Small intestine (tissue), 16 donors: Measurements from ENCODE around the gene CCDC112. TPM values are rescaled to one million over a fixed set of nuclear protein-coding genes. Genes with fewer than 3 reads are reported as not detected.

ENCODE experiments used
- DNase-seq, 2 donors: peaks; one replicate each; pipeline versions ENCODE4 v3.0.0 to v3.0.0-alpha.2; 2013
- FAIRE-seq: peaks from 2 replicates; lab custom pipeline; 2012; peaks lifted over from hg19 to GRCh38; lab: Jason Lieb, UNC
- H3K27ac ChIP-seq, 3 donors: one replicate each; pipeline ENCODE4 v1.5.1; 2013; ENCODE audit warnings: low read length in 2 of 3, mild to moderate bottlenecking in 2 of 3, control low read depth in 1 of 3, inconsistent platforms in 1 of 3, low read depth in 1 of 3, moderate library complexity in 1 of 3
- H3K27me3 ChIP-seq, 3 donors: one replicate each; pipeline ENCODE4 v1.6.1; 2013; ENCODE audit warnings: low read length in 3 of 3, inconsistent platforms in 1 of 3; ENCODE audit not compliant: control insufficient read depth in 3 of 3, insufficient read depth in 3 of 3
- H3K36me3 ChIP-seq, 3 donors: one replicate each; pipeline ENCODE4 v1.6.1; 2013; ENCODE audit warnings: low read length in 3 of 3, inconsistent platforms in 1 of 3, low read depth in 1 of 3, mild to moderate bottlenecking in 1 of 3, moderate library complexity in 1 of 3; ENCODE audit not compliant: control insufficient read depth in 3 of 3, insufficient read depth in 2 of 3
- H3K4me1 ChIP-seq, 3 donors: one replicate each; pipeline ENCODE4 v1.6.1; 2013; ENCODE audit warnings: low read length in 2 of 3, inconsistent platforms in 1 of 3, low read depth in 1 of 3, mild to moderate bottlenecking in 1 of 3, moderate library complexity in 1 of 3; ENCODE audit not compliant: control insufficient read depth in 3 of 3, insufficient read depth in 2 of 3
- H3K4me3 ChIP-seq, 3 donors: one replicate each; pipeline ENCODE4 v1.5.1; 2013; ENCODE audit warnings: low read length in 3 of 3, control low read depth in 1 of 3, inconsistent platforms in 1 of 3, low read depth in 1 of 3, mild to moderate bottlenecking in 1 of 3, moderate library complexity in 1 of 3
- H3K9me3 ChIP-seq, 2 donors: one replicate each; pipeline ENCODE4 v1.6.1; 2013; ENCODE audit warnings: low read depth in 1 of 2, low read length in 1 of 2; ENCODE audit not compliant: control insufficient read depth in 2 of 2, insufficient read depth in 1 of 2
- WGBS, 3 donors: extraction: QIAGEN DNeasy Blood & Tissue Kit; methylation state at CpG; one replicate each; pipeline ENCODE4 v1.1.7; 2013; 5-methylcytosine and 5-hydroxymethylcytosine counted together
- long read RNA-seq, 10 donors: transcript quantifications; one replicate each; lab custom pipeline, GENCODE V29; 2026
- polyA plus RNA-seq, 4 donors: library from polyadenylated mRNA; stranded (reverse) in 3 of 4; unstranded in 1 of 4; fragments of 200-250 nt in 3 of 4; fragments of 120-200 nt in 1 of 4; gene quantifications; one replicate each; pipeline versions ENCODE4 v1.2.1 to v1.2.3, GENCODE V29; 2013
- donor health status: healthy with polysubstance abuse.
- donor health status: control.
- donor health status: control.
- donor health status: Bipolar disorder and iron deficiency.
- donor health status: healthy.

Gene CCDC112
- polyA plus RNA-seq = 1 to 10 TPM; 4.2 to 7.8 (median 6.0) TPM
- long read RNA-seq, donor 1 = 0 reads
- long read RNA-seq, donor 2 = 0 reads
- long read RNA-seq, donor 3 = 0 reads
- long read RNA-seq, donor 4 = 0 reads
- long read RNA-seq, donor 5 = 0 reads
- long read RNA-seq, donor 6, partial matches to known transcripts = 0 of 1 reads
- long read RNA-seq, donor 6, other reads (novel, unspliced or antisense) = 0 of 1 reads
- long read RNA-seq, donor 7, partial matches to known transcripts = 0 of 4 reads
- long read RNA-seq, donor 7, other reads (novel, unspliced or antisense) = 0 of 4 reads
- long read RNA-seq, donor 8 = 0 reads
- long read RNA-seq, donor 9 = 0 reads
- long read RNA-seq, donor 10, partial matches to known transcripts = 0 of 2 reads
- long read RNA-seq, donor 10, other reads (novel, unspliced or antisense) = 0 of 2 reads

GRCh38 chr5:115296124-115297022, at the start of gene CCDC112:
Gene CCDC112 (minus strand): TSS chr5:115296654. CDS start chr5:115296543, 111 bp downstream.
- H3K27ac ChIP-seq = peak within 1 kb of the TSS; percentile 5 to 86 (median 56)
- DNase-seq (peak; percentile 84 to 87), FAIRE-seq (no peak)
- 1% methylated on average over 63 to 79 of the region's 86 CpGs for WGBS, 3 donors
- peaks cover 0 to 5% of the 10 kb centered on the region in 2 donors for H3K9me3 ChIP-seq
- peaks cover 2 to 6% (median 2%) of the 10 kb centered on the region in 3 donors for H3K4me1 ChIP-seq
- H3K36me3 ChIP-seq = no peaks in the 10 kb centered on the region
- H3K27me3 ChIP-seq = no peaks in the 10 kb centered on the region
- H3K4me3 ChIP-seq = peak within 1 kb of the TSS; percentile 57 to 73 (median 65)

GRCh38 chr5:115345344-115345743, 48.9 kb upstream of the CCDC112 start:
- no peaks in the 10 kb centered on the region for H3K36me3 ChIP-seq
- no peak for FAIRE-seq
- no peak overlapping the region for H3K27ac ChIP-seq
- no peak for DNase-seq
- peaks cover 0 to 43% (median 9%) of the 10 kb centered on the region in 3 donors for H3K4me1 ChIP-seq
- H3K9me3 ChIP-seq = no peaks in the 10 kb centered on the region
- H3K4me3 ChIP-seq = no peak overlapping the region
- no peaks in the 10 kb centered on the region for H3K27me3 ChIP-seq

GRCh38 chr5:115343855-115344254, 47.4 kb upstream of the CCDC112 start:
- Histone ChIP-seq H3K9me3 (peaks cover 0 to under 1% of the 10 kb centered on the region in 2 donors), H3K36me3 (no peaks in the 10 kb centered on the region), H3K27ac (no peak overlapping the region), H3K4me1 (peaks cover 0 to 31% (median 2%) of the 10 kb centered on the region in 3 donors), H3K4me3 (no peak overlapping the region), H3K27me3 (no peaks in the 10 kb centered on the region)
- peak; percentile 18 to 20 for DNase-seq
- FAIRE-seq = no peak
- 21 to 46% (median 35%) methylated on average over 1 of the region's 1 CpG for WGBS, 3 donors

- H3K27ac ChIP-seq = peak overlapping the region; percentile 40 to 76 (median 67)
- no peaks in the 10 kb centered on the region for H3K36me3 ChIP-seq
- H3K27me3 ChIP-seq = no peaks in the 10 kb centered on the region
- DNase-seq (peak; percentile 65 to 92), FAIRE-seq (no peak)
- peaks cover 0 to 4% of the 10 kb centered on the region in 2 donors for H3K9me3 ChIP-seq
- H3K4me1 ChIP-seq = peaks cover 0 to 28% (median 2%) of the 10 kb centered on the region in 3 donors
- 23 to 61% (median 44%) methylated on average over 6 of the region's 6 CpGs for WGBS, 3 donors
- H3K4me3 ChIP-seq = no peak overlapping the region
Observed at GRCh38 chr5:115342590-115343377, 46.3 kb upstream of the CCDC112 start.

- H3K27me3 ChIP-seq = no peaks in the 10 kb centered on the region
- no peaks in the 10 kb centered on the region for H3K36me3 ChIP-seq
- H3K4me3 ChIP-seq = no peak overlapping the region
- H3K9me3 ChIP-seq = peaks cover 0 to 4% of the 10 kb centered on the region in 2 donors
- peaks cover 0 to 27% (median 2%) of the 10 kb centered on the region in 3 donors for H3K4me1 ChIP-seq
- DNase-seq (no peak), FAIRE-seq (no peak)
- no peak overlapping the region for H3K27ac ChIP-seq
- 90 to 93% (median 93%) methylated on average over 2 of the region's 2 CpGs for WGBS, 3 donors
Observed at GRCh38 chr5:115341745-115342144, 45.3 kb upstream of the CCDC112 start.

- Histone ChIP-seq H3K27ac (peak overlapping the region in 1 of 3 donors; percentile 78), H3K27me3 (no peaks in the 10 kb centered on the region), H3K36me3 (no peaks in the 10 kb centered on the region), H3K4me1 (peaks cover 0 to 16% (median 2%) of the 10 kb centered on the region in 3 donors), H3K9me3 (peaks cover 0 to 4% of the 10 kb centered on the region in 2 donors), H3K4me3 (no peak overlapping the region)
- FAIRE-seq = no peak
- peak in 1 of 2 donors; percentile 45 for DNase-seq
- WGBS, 3 donors = 73 to 80% (median 79%) methylated on average over 3 of the region's 3 CpGs
Observed at GRCh38 chr5:115338851-115339250, 42.4 kb upstream of the CCDC112 start.

- Histone ChIP-seq H3K36me3 (no peaks in the 10 kb centered on the region), H3K9me3 (peaks cover 0 to 4% of the 10 kb centered on the region in 2 donors), H3K27me3 (no peaks in the 10 kb centered on the region), H3K4me1 (peaks cover 0 to 9% (median under 1%) of the 10 kb centered on the region in 3 donors), H3K4me3 (no peak overlapping the region), H3K27ac (peak overlapping the region in 1 of 3 donors; percentile 78)
- FAIRE-seq (no peak), DNase-seq (peak; percentile 85 to 93)
- 64 to 87% (median 71%) methylated on average over 1 of the region's 1 CpG for WGBS, 3 donors
Observed at GRCh38 chr5:115337882-115338281, 41.4 kb upstream of the CCDC112 start.
